Spleen (tissue), 7 donors: Measurements from ENCODE around the gene AHNAK.

Experiments
- CTCF ChIP-seq, 11 experiments: fragments of 200-600 bp in 7 of 11; fragments of 450-650 bp in 4 of 11; sonication (generic) in 4 of 11; IDR thresholded peaks in 8 of 11; conservative IDR thresholded peaks in 3 of 11; 1 replicate in 7 of 11; 2 replicates in 4 of 11; pipeline versions ENCODE4 v1.4.0 to v1.8.0; 2016 to 2021; ENCODE audit warnings: antibody characterized with exemption in 11 of 11, inconsistent platforms in 4 of 11, mild to moderate bottlenecking in 1 of 11
- POLR2A ChIP-seq, 3 donors: fragments of 450-650 bp; IDR thresholded peaks; one replicate each; pipeline ENCODE4 v1.5.1; 2017; ENCODE audit warnings: antibody characterized with exemption in 3 of 3, mild to moderate bottlenecking in 1 of 3
- POLR2AphosphoS5 ChIP-seq, 3 donors: sonication (generic); formaldehyde crosslinking; IDR thresholded peaks; one replicate each; pipeline ENCODE4 v1.5.1; 2017; ENCODE audit warnings: antibody characterized with exemption in 3 of 3
- donor health status: DM: no; HTN: no; CAD: no; lungs with moderate emphysema.
- donor health status: DM: no; HTN: no; CAD: no.
- donor health status: DM: no; HTN: no; CAD: no.

DNA sequence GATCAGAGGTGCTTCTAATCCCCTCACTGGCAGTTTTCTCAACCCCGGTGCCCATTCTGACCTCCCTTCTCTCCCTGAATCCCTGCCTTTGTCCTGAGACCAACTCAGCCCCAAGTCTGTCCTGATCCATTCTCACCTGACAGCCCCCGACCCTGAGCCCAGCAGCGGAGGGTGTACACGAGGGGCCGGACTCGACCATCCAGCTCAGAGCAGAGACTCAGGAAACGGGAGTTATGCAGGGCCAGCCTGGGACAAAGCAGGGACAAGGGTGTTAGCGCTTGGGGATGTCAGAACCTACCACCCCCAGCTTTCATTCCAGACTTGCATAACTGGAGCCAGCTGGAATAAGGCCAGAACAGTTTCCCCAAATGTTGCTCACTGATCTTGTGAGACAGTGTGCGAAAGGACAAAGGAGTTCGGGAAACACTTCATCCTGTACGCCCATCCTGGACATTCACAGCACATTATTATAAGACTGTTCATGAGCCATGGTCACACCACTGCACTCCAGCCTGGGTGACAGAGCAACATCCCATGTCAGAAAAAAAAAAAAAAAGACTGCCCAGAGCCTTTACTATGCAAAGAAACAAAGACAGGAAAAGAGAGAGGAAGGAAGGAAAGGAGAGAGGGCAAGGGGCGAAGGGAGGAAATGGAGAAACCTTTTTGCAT, 30.6 kb upstream of the AHNAK start:
- TF ChIP-seq CTCF (IDR thresholded peaks at IDR 0.05 in 8 of 11, conservative IDR thresholded peaks at IDR 0.05 in 3 of 11) = no peak
- no peak for TF ChIP-seq POLR2A (IDR thresholded peaks at IDR 0.05)
- peak in 2 of 3 donors; percentile 47 to 48 for TF ChIP-seq POLR2AphosphoS5 (IDR thresholded peaks at IDR 0.05)
